B cell (primary cell): ENCODE data around the gene MIPEP. TPM values are rescaled to one million over a fixed set of nuclear protein-coding genes. Genes with fewer than 3 reads are reported as not detected.

Experiments
- ATAC-seq: fragments of 200-7000 bp; cut with Tn5 transposase; one replicate; pipeline ENCODE4 v1.10.0; 2021; ENCODE audit warnings: low read depth, mild to moderate bottlenecking, moderate number of reproducible peaks, moderate library complexity
- CTCF ChIA-PET: fragments of 350-600 bp; sonication (Branson Sonifier 250); formaldehyde crosslinking; loops from one replicate; lab custom pipeline; 2021; ENCODE audit warnings: antibody characterized with exemption, inconsistent platforms; lab: Charles Lee
- POLR2A ChIA-PET: fragments of 350-600 bp; sonication (Branson Sonifier 250); formaldehyde crosslinking; loops from one replicate; lab custom pipeline; 2021; ENCODE audit warnings: antibody characterized with exemption; lab: Charles Lee
- DNase-seq: peaks from one replicate; pipeline ENCODE4 v3.0.0; 2013
- H2AFZ ChIP-seq: 2 replicates; pipeline ENCODE4 v1.6.1; 2012; ENCODE audit warnings: mild to moderate bottlenecking, low read depth, low read length; ENCODE audit not compliant: insufficient read depth, poor library complexity, severe bottlenecking
- H3K27ac ChIP-seq, 2 donors: 1 replicate in 1 of 2; 2 replicates in 1 of 2; pipeline ENCODE4 v1.5.1; 2012 to 2013; ENCODE audit warnings: low read length in 2 of 2, mild to moderate bottlenecking in 2 of 2, moderate library complexity in 1 of 2
- H3K27me3 ChIP-seq, 4 experiments: fragments of 200-600 bp in 1 of 4; sonication (generic) in 1 of 4; replicated peaks in 1 of 4; 1 replicate in 2 of 4; 2 replicates in 2 of 4; pipeline versions ENCODE4 v1.6.1 to v1.7.0; 2013 to 2016; ENCODE audit warnings: low read length in 3 of 4, mild to moderate bottlenecking in 2 of 4, mixed read lengths in 1 of 4, moderate library complexity in 1 of 4; ENCODE audit not compliant: insufficient read depth in 4 of 4, control insufficient read depth in 3 of 4; ENCODE audit errors: control extremely low read depth in 1 of 4
- H3K36me3 ChIP-seq, 2 experiments: replicated peaks in 1 of 2; 1 replicate in 1 of 2; 2 replicates in 1 of 2; pipeline versions ENCODE4 v1.6.1 to v1.7.1; 2013; ENCODE audit warnings: low read length in 1 of 2; ENCODE audit not compliant: insufficient read depth in 2 of 2, control insufficient read depth in 1 of 2; ENCODE audit errors: control extremely low read depth in 1 of 2, extremely low read depth in 1 of 2
- H3K4me1 ChIP-seq, 2 donors: fragments of 200-600 bp in 1 of 2; sonication (generic) in 1 of 2; 1 replicate in 1 of 2; 2 replicates in 1 of 2; pipeline versions ENCODE4 v1.5.1 to v1.6.1; 2013 to 2017; ENCODE audit warnings: low read length in 2 of 2; ENCODE audit not compliant: control insufficient read depth in 2 of 2, insufficient read depth in 2 of 2
- H3K4me2 ChIP-seq: replicated peaks from 2 replicates; pipeline ENCODE3; 2012; ENCODE audit warnings: mild to moderate bottlenecking, low read depth, low read length; ENCODE audit not compliant: poor library complexity, severe bottlenecking
- H3K4me3 ChIP-seq, 5 experiments: fragments of 200-600 bp in 1 of 5; sonication (generic) in 1 of 5; 1 replicate in 3 of 5; 2 replicates in 2 of 5; pipeline versions ENCODE4 v1.5.1 to v1.7.0; 2011 to 2016; ENCODE audit warnings: low read length in 4 of 5, mild to moderate bottlenecking in 4 of 5, low read depth in 2 of 5, control low read depth in 1 of 5, moderate library complexity in 1 of 5; ENCODE audit not compliant: insufficient read depth in 1 of 5; ENCODE audit errors: control extremely low read depth in 1 of 5, extremely low read depth in 1 of 5
- H3K79me2 ChIP-seq: fragments of 200-600 bp; sonication (generic); one replicate; pipeline ENCODE4 v1.6.0; 2016; ENCODE audit warnings: low read length; ENCODE audit not compliant: control insufficient read depth, insufficient read depth
- H3K9ac ChIP-seq: fragments of 200-600 bp; sonication (generic); 2 replicates; pipeline ENCODE4 v1.6.1; 2017; ENCODE audit warnings: mild to moderate bottlenecking, low read length, moderate library complexity
- H3K9me3 ChIP-seq, 3 donors: one replicate each; pipeline versions ENCODE4 v1.6.1 to v1.7.1; 2013; ENCODE audit warnings: low read length in 2 of 3; ENCODE audit not compliant: control insufficient read depth in 2 of 3, insufficient read depth in 1 of 3; ENCODE audit errors: control extremely low read depth in 1 of 3
- H4K20me1 ChIP-seq: 2 replicates; pipeline ENCODE4 v1.6.0; 2012; ENCODE audit warnings: mild to moderate bottlenecking, low read length; ENCODE audit not compliant: insufficient read depth, control insufficient read depth, poor library complexity, severe bottlenecking
- H3K27ac Mint-ChIP-seq: one replicate; pipeline ENCODE4 v1.8.0; 2021; ENCODE audit warnings: mixed read lengths
- H3K27me3 Mint-ChIP-seq: one replicate; pipeline ENCODE4 v1.8.0; 2021; ENCODE audit warnings: mixed read lengths
- H3K4me1 Mint-ChIP-seq: one replicate; pipeline ENCODE4 v1.8.0; 2021; ENCODE audit warnings: mixed read lengths
- H3K4me3 Mint-ChIP-seq: one replicate; pipeline ENCODE4 v1.8.0; 2021; ENCODE audit warnings: mixed read lengths
- H3K9me3 Mint-ChIP-seq: one replicate; pipeline ENCODE4 v1.8.0; 2022; ENCODE audit warnings: mixed read lengths; ENCODE audit not compliant: insufficient read depth
- EZH2 ChIP-seq: IDR thresholded peaks from 2 replicates; pipeline ENCODE4 v1.6.1; 2012; ENCODE audit warnings: borderline replicate concordance, low read depth, mild to moderate bottlenecking, moderate library complexity, low read length; ENCODE audit not compliant: insufficient read depth, poor library complexity, severe bottlenecking
- WGBS: methylation state at CpG from one replicate; pipeline ENCODE4 v1.1.5; 2013; ENCODE audit warnings: missing lambda C conversion rate; ENCODE audit not compliant: insufficient coverage; 5-methylcytosine and 5-hydroxymethylcytosine counted together
- intact Hi-C: fragments of 100-400 bp; cut with micrococcal nuclease; formaldehyde crosslinking; loops from one replicate; pipeline ENCODE4 v1.10.0; 2022
- polyA plus RNA-seq: library from polyadenylated mRNA; depleted of rRNA; stranded (reverse); fragments of >200 nt; gene quantifications from 2 replicates; pipeline ENCODE4 v1.2.3, GENCODE V29; 2012
- total RNA-seq, 2 donors: library from RNA; stranded (reverse); fragments of 120-200 nt in 1 of 2; gene quantifications; 1 replicate in 1 of 2; 2 replicates in 1 of 2; pipeline versions ENCODE4 v1.2.3 to v1.2.4, GENCODE V29; 2013 to 2022
- TF ChIP-seq, protein P1 (sequence below): fragments of 200-600 bp; IDR thresholded peaks from one replicate; pipeline ENCODE4 v1.8.0; 2022; ENCODE audit warnings: antibody characterized with exemption, mild to moderate bottlenecking

The MIPEP gene
- total and polyA plus RNA-seq, 2 donors (not counting 1 experiment from before 2014, with no cell fraction given) = 6.2 to 16.9 TPM

- Mint-ChIP-seq H3K27me3 (peaks cover 6% of the 10 kb centered on the region), H3K4me1 (peaks cover 5% of the 10 kb centered on the region), H3K4me3 (no peak overlapping the region), H3K27ac (no peak overlapping the region), H3K9me3 (no peaks in the 10 kb centered on the region)
- Histone ChIP-seq H3K36me3 (no peaks in the 10 kb centered on the region), H3K4me1 (peaks cover 0 to 9% of the 10 kb centered on the region in 2 donors), H3K79me2 (no peaks in the 10 kb centered on the region), H3K4me3 (no peak overlapping the region), H3K4me2 (no peak overlapping the region), H3K9me3 (peaks cover 0 to 6% (median 3%) of the 10 kb centered on the region in 3 donors), H3K27me3 (no peaks in the 10 kb centered on the region), H3K9ac (no peak overlapping the region), H3K27ac (no peak overlapping the region), H2AFZ (no peak overlapping the region), H4K20me1 (no peaks in the 10 kb centered on the region)
- ChIA-PET POLR2A (no interaction called here), CTCF (no interaction called here)
- WGBS = 93% methylated on average over 3 of the region's 3 CpGs
- no peak for TF ChIP-seq EZH2
- TF ChIP-seq, protein P1, sequence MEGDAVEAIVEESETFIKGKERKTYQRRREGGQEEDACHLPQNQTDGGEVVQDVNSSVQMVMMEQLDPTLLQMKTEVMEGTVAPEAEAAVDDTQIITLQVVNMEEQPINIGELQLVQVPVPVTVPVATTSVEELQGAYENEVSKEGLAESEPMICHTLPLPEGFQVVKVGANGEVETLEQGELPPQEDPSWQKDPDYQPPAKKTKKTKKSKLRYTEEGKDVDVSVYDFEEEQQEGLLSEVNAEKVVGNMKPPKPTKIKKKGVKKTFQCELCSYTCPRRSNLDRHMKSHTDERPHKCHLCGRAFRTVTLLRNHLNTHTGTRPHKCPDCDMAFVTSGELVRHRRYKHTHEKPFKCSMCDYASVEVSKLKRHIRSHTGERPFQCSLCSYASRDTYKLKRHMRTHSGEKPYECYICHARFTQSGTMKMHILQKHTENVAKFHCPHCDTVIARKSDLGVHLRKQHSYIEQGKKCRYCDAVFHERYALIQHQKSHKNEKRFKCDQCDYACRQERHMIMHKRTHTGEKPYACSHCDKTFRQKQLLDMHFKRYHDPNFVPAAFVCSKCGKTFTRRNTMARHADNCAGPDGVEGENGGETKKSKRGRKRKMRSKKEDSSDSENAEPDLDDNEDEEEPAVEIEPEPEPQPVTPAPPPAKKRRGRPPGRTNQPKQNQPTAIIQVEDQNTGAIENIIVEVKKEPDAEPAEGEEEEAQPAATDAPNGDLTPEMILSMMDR = no peak
- no peak for ATAC-seq
- intact Hi-C loops = no loop called here
- no peak for DNase-seq
These were observed 198.5 kb downstream of the MIPEP start for GRCh38 chr13:23690668-23691067.

DNA sequence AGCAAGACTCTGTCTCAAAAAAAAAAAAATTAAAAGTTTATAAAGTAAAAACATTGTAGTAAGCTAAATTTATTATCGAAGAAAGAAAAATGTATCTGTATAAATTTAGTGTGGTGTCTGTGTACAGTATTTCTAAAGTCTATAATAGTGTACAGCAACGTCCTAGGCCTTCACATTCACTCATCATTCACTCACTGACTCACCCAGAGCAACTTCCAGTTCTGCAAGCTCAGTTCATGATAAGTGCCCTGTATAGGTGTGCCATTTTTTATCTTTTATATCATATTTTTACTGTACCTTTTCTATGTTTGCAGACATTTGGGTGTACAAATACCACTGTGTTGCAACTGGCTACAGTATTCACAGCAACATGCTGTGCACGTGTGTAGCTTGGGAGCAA lies 200.9 kb downstream of the MIPEP start:
- Histone ChIP-seq H3K79me2 (no peaks in the 10 kb centered on the region), H2AFZ (no peak overlapping the region), H3K36me3 (no peaks in the 10 kb centered on the region), H3K27ac (no peak overlapping the region), H3K4me3 (no peak overlapping the region), H3K4me2 (no peak overlapping the region), H3K9ac (no peak overlapping the region), H3K9me3 (peaks cover 3 to 22% (median 5%) of the 10 kb centered on the region in 3 donors), H3K4me1 (no peaks in the 10 kb centered on the region), H3K27me3 (no peaks in the 10 kb centered on the region), H4K20me1 (no peaks in the 10 kb centered on the region)
- no peak for TF ChIP-seq EZH2
- TF ChIP-seq, protein P1 = no peak
- POLR2A ChIA-PET = no interaction called here
- ATAC-seq = no peak
- CTCF ChIA-PET = no interaction called here
- H3K27me3 Mint-ChIP-seq = peaks cover 6% of the 10 kb centered on the region
- H3K9me3 Mint-ChIP-seq = no peaks in the 10 kb centered on the region
- H3K27ac Mint-ChIP-seq = no peak overlapping the region
- DNase-seq = no peak
- intact Hi-C loops = no loop called here
- 100% methylated on average over 1 of the region's 3 CpGs for whole genome bisulfite sequencing
- no peak overlapping the region for H3K4me3 Mint-ChIP-seq
- no peaks in the 10 kb centered on the region for H3K4me1 Mint-ChIP-seq
